ENCODE data around the gene ZMIZ1.
A peak's percentile ranks its signal among the peaks of the same experiment; 100 is the strongest.

Gene ZMIZ1

GRCh38 chr10:79172881-79173280, 104.1 kb downstream of the ZMIZ1 start:
- TF ChIP-seq CTCF (conservative IDR thresholded peaks at IDR 0.05; ENCODE audit: low read length), result no peak
- no peak for TF ChIP-seq EZH2phosphoT487 (IDR thresholded peaks at IDR 0.05; ENCODE audit: borderline replicate concordance)
- Histone ChIP-seq H2AFZ (ENCODE audit: low read length) (no peak overlapping the region), H3K9me2 (replicated peaks; ENCODE audit: low read depth, low read length) (no peaks in the 10 kb centered on the region), H3K9me3 (ENCODE audit: insufficient read depth, low read depth, low read length) (no peaks in the 10 kb centered on the region), H3K4me3 (ENCODE audit: low read length, poor library complexity, severe bottlenecking) (no peak overlapping the region), H3F3A (ENCODE audit: low read depth) (no peaks in the 10 kb centered on the region), H4K20me1 (ENCODE audit: insufficient read depth, low read length, poor library complexity, severe bottlenecking) (peaks cover 21% of the 10 kb centered on the region), H3K4me2 (ENCODE audit: low read depth, low read length, poor library complexity, severe bottlenecking) (no peak overlapping the region), H3K79me2 (ENCODE audit: insufficient read depth, low read length) (peaks cover 50% of the 10 kb centered on the region), H3K36me3 (ENCODE audit: insufficient read depth, low read length) (peaks cover 78% of the 10 kb centered on the region; the same call in 1 of the 2 replicates), H3K9ac (ENCODE audit: low read depth, low read length, poor library complexity, severe bottlenecking) (no peak overlapping the region), H3K27me3 (ENCODE audit: insufficient read depth, low read length, poor library complexity, severe bottlenecking) (no peaks in the 10 kb centered on the region), H3K4me1 (ENCODE audit: insufficient read depth, low read length, poor library complexity, severe bottlenecking) (peaks cover 24% of the 10 kb centered on the region)

GRCh38 chr10:79173582-79174262, 105.0 kb downstream of the ZMIZ1 start:
- Histone ChIP-seq H2AFZ (ENCODE audit: low read length) (no peak overlapping the region), H3K4me2 (ENCODE audit: low read depth, low read length, poor library complexity, severe bottlenecking) (no peak overlapping the region), H3K4me3 (ENCODE audit: low read length, poor library complexity, severe bottlenecking) (no peak overlapping the region), H3F3A (ENCODE audit: low read depth) (no peaks in the 10 kb centered on the region), H3K36me3 (ENCODE audit: insufficient read depth, low read length) (peaks cover 72% of the 10 kb centered on the region; the same call in 1 of the 2 replicates), H3K9ac (ENCODE audit: low read depth, low read length, poor library complexity, severe bottlenecking) (no peak overlapping the region), H3K79me2 (ENCODE audit: insufficient read depth, low read length) (peaks cover 55% of the 10 kb centered on the region), H4K20me1 (ENCODE audit: insufficient read depth, low read length, poor library complexity, severe bottlenecking) (peaks cover 27% of the 10 kb centered on the region), H3K9me2 (replicated peaks; ENCODE audit: low read depth, low read length) (no peaks in the 10 kb centered on the region), H3K27me3 (ENCODE audit: insufficient read depth, low read length, poor library complexity, severe bottlenecking) (no peaks in the 10 kb centered on the region), H3K4me1 (ENCODE audit: insufficient read depth, low read length, poor library complexity, severe bottlenecking) (peaks cover 32% of the 10 kb centered on the region), H3K9me3 (ENCODE audit: insufficient read depth, low read depth, low read length) (no peaks in the 10 kb centered on the region)
- TF ChIP-seq CTCF (conservative IDR thresholded peaks at IDR 0.05; ENCODE audit: low read length), result no peak
- no peak for TF ChIP-seq EZH2phosphoT487 (IDR thresholded peaks at IDR 0.05; ENCODE audit: borderline replicate concordance)

GRCh38 chr10:79176052-79176501, 107.3 kb downstream of the ZMIZ1 start:
- Histone ChIP-seq H4K20me1 (ENCODE audit: insufficient read depth, low read length, poor library complexity, severe bottlenecking) (peaks cover 30% of the 10 kb centered on the region), H3K9ac (ENCODE audit: low read depth, low read length, poor library complexity, severe bottlenecking) (peak overlapping the region; percentile 70), H2AFZ (ENCODE audit: low read length) (no peak overlapping the region), H3K36me3 (ENCODE audit: insufficient read depth, low read length) (peaks cover 64% of the 10 kb centered on the region; the same call in 1 of the 2 replicates), H3K4me3 (ENCODE audit: low read length, poor library complexity, severe bottlenecking) (no peak overlapping the region), H3K27me3 (ENCODE audit: insufficient read depth, low read length, poor library complexity, severe bottlenecking) (no peaks in the 10 kb centered on the region), H3K79me2 (ENCODE audit: insufficient read depth, low read length) (peaks cover 76% of the 10 kb centered on the region), H3K4me1 (ENCODE audit: insufficient read depth, low read length, poor library complexity, severe bottlenecking) (peaks cover 56% of the 10 kb centered on the region), H3F3A (ENCODE audit: low read depth) (no peaks in the 10 kb centered on the region), H3K4me2 (ENCODE audit: low read depth, low read length, poor library complexity, severe bottlenecking) (peak overlapping the region; percentile 83), H3K9me3 (ENCODE audit: insufficient read depth, low read depth, low read length) (no peaks in the 10 kb centered on the region), H3K9me2 (replicated peaks; ENCODE audit: low read depth, low read length) (no peaks in the 10 kb centered on the region)
- TF ChIP-seq CTCF (conservative IDR thresholded peaks at IDR 0.05; ENCODE audit: low read length) (no peak), EZH2phosphoT487 (IDR thresholded peaks at IDR 0.05; ENCODE audit: borderline replicate concordance) (no peak)

Measured in Loucy (cell line).